Ovary (tissue), 9 donors: Measurements from ENCODE around the gene OXA1L. TPM values are rescaled to one million over a fixed set of nuclear protein-coding genes. Genes with fewer than 3 reads are reported as not detected.

Source experiments
- DNase-seq, 5 donors: peaks; one replicate each; pipeline ENCODE4 v3.0.0-alpha.2; 2019 to 2020
- H3K27ac ChIP-seq, 2 donors: fragments of 200-600 bp; one replicate each; pipeline versions ENCODE4 v1.5.1 to v1.8.0; 2019 to 2022
- H3K27me3 ChIP-seq: fragments of 200-600 bp; one replicate; pipeline ENCODE4 v1.8.0; 2022
- H3K36me3 ChIP-seq: fragments of 200-600 bp; sonication (generic); one replicate; pipeline ENCODE4 v1.5.1; 2019
- H3K4me1 ChIP-seq: one replicate; pipeline ENCODE4 v1.8.1; 2013; ENCODE audit warnings: mild to moderate bottlenecking, moderate library complexity; ENCODE audit not compliant: insufficient read depth
- H3K4me3 ChIP-seq: fragments of 200-600 bp; sonication (generic); one replicate; pipeline ENCODE4 v1.5.1; 2017
- H3K9me3 ChIP-seq, 2 donors: fragments of 200-600 bp in 1 of 2; sonication (generic) in 1 of 2; one replicate each; pipeline versions ENCODE4 v1.5.1 to v1.8.1; 2013 to 2019; ENCODE audit warnings: mild to moderate bottlenecking in 1 of 2, moderate library complexity in 1 of 2
- CTCF ChIP-seq, 3 donors: fragments of 450-650 bp in 2 of 3; fragments of 200-600 bp in 1 of 3; IDR thresholded peaks; one replicate each; pipeline versions ENCODE4 v1.5.1 to v1.8.0; 2016 to 2022; ENCODE audit warnings: antibody characterized with exemption in 3 of 3, mild to moderate bottlenecking in 1 of 3
- EP300 ChIP-seq: sonication (generic); formaldehyde crosslinking; IDR thresholded peaks from one replicate; pipeline ENCODE4 v1.6.1; 2017; ENCODE audit warnings: antibody characterized with exemption
- POLR2A ChIP-seq: fragments of 450-650 bp; IDR thresholded peaks from one replicate; pipeline ENCODE4 v1.6.1; 2017; ENCODE audit warnings: antibody characterized with exemption, mild to moderate bottlenecking, moderate library complexity
- WGBS, 3 donors: extraction: QIAGEN DNeasy Blood & Tissue Kit in 1 of 3; methylation state at CpG; one replicate each; pipeline versions ENCODE4 v1.1.5 to v1.1.7; 2013 to 2017; 5-methylcytosine and 5-hydroxymethylcytosine counted together
- intact Hi-C, 4 donors: fragments of 100-400 bp; cut with DNase I; formaldehyde crosslinking; loops; one replicate each; pipeline versions ENCODE4 v1.11.0 to v1.15.1; 2022 to 2023
- polyA plus RNA-seq, 2 donors: library from polyadenylated mRNA; stranded (reverse); fragments of 200-250 nt in 1 of 2; fragments of 350-450 nt in 1 of 2; fragmentation: Illumina TruSeq in 1 of 2; extraction: RNeasy Lipid Tissue Mini Kit (QIAGEN cat#74804) in 1 of 2; gene quantifications; one replicate each; pipeline ENCODE4 v1.2.3, GENCODE V29; 2013 to 2014
- total RNA-seq, 7 donors: library from RNA; depleted of rRNA in 2 of 7; stranded (reverse); fragments of >200 nt in 2 of 7; fragmentation: NEBNext Ultra II Directional in 3 of 7; extraction: Animal tissue kit (Norgen Biotek cat#: 25700) in 3 of 7; gene quantifications; one replicate each; pipeline versions ENCODE4 v1.1.0 to v1.2.4, GENCODE V29; 2016 to 2023
- donor health status: DM: no; HTN: no; CAD: no; lungs with moderate emphysema.
- donor health status: DM: no; HTN: no; CAD: no.
- donor health status: Bipolar disorder and iron deficiency.
- donor health status: DM: yes; HTN: yes; CAD: no.
- donor health status: DM: no; HTN: no; CAD: no.
- donor health status: DM: yes; HTN: yes; CAD: no.

OXA1L gene
- total and polyA plus RNA-seq, 9 donors = 52.7 to 199 (median 85.5) TPM

- Histone ChIP-seq H3K9me3 (no peaks in the 10 kb centered on the region), H3K4me1 (no peaks in the 10 kb centered on the region), H3K27me3 (no peaks in the 10 kb centered on the region), H3K4me3 (no peak overlapping the region), H3K36me3 (no peaks in the 10 kb centered on the region), H3K27ac (no peak overlapping the region)
- intact Hi-C loops = no loop called here
- WGBS, 3 donors = 66 to 73% (median 70%) methylated on average over 13 of the region's 13 CpGs
- no peak for DNase-seq
- TF ChIP-seq CTCF (IDR thresholded peaks at IDR 0.05) (no peak), EP300 (no peak), POLR2A (no peak)
Measured at GRCh38 chr14:22807432-22808087, 41.1 kb downstream of the OXA1L start.

- no peak for DNase-seq
- H3K27ac ChIP-seq = no peak overlapping the region
- no peak overlapping the region for H3K4me3 ChIP-seq
- WGBS, 3 donors = 76 to 83% (median 78%) methylated on average over 5 of the region's 5 CpGs
- intact Hi-C loops = no loop called here
- no peaks in the 10 kb centered on the region for H3K27me3 ChIP-seq
- no peaks in the 10 kb centered on the region for H3K9me3 ChIP-seq
- no peaks in the 10 kb centered on the region for H3K4me1 ChIP-seq
- no peaks in the 10 kb centered on the region for H3K36me3 ChIP-seq
- no peak for TF ChIP-seq CTCF (IDR thresholded peaks at IDR 0.05)
- no peak for TF ChIP-seq POLR2A
- no peak for TF ChIP-seq EP300
Measured at GRCh38 chr14:22808388-22809209, 42.1 kb downstream of the OXA1L start.

GRCh38 chr14:22811722-22812121 is 45.2 kb downstream of the OXA1L start:
- H3K36me3 ChIP-seq = no peaks in the 10 kb centered on the region
- H3K4me3 ChIP-seq = no peak overlapping the region
- no peaks in the 10 kb centered on the region for H3K27me3 ChIP-seq
- no peaks in the 10 kb centered on the region for H3K4me1 ChIP-seq
- TF ChIP-seq CTCF (IDR thresholded peaks at IDR 0.05) (no peak), POLR2A (no peak), EP300 (no peak)
- H3K9me3 ChIP-seq = no peaks in the 10 kb centered on the region
- intact Hi-C loops = no loop called here
- WGBS, 3 donors = 7 to 18% (median 15%) methylated on average over 2 of the region's 2 CpGs
- H3K27ac ChIP-seq = no peak overlapping the region
- no peak for DNase-seq

- intact Hi-C loops = no loop called here
Measured at GRCh38 chr14:22812744-22813143, 46.3 kb downstream of the OXA1L start.

More at GRCh38 chr14:22812744-22813143, 46.3 kb downstream of the OXA1L start:
- no peak for TF ChIP-seq CTCF (IDR thresholded peaks at IDR 0.05)
- TF ChIP-seq POLR2A = no peak
- no peak for TF ChIP-seq EP300
- no peaks in the 10 kb centered on the region for H3K36me3 ChIP-seq
- DNase-seq = no peak
- no peak overlapping the region for H3K4me3 ChIP-seq
- H3K4me1 ChIP-seq = no peaks in the 10 kb centered on the region
- no peaks in the 10 kb centered on the region for H3K9me3 ChIP-seq
- no peak overlapping the region for H3K27ac ChIP-seq
- no peaks in the 10 kb centered on the region for H3K27me3 ChIP-seq
- WGBS, 3 donors = 82 to 91% (median 86%) methylated on average over 4 of the region's 4 CpGs
